Measurements from ENCODE around the gene ADAMTS16.

- TF ChIP-seq POLR2A (IDR thresholded peaks at IDR 0.05) (no peak), CTCF (IDR thresholded peaks at IDR 0.05) (no peak)
Measured at GRCh38 chr5:5150667-5151066, 10.5 kb downstream of the ADAMTS16 start.
